WTC11 (cell line): ENCODE measurements around the gene GGN. TPM values are rescaled to one million over a fixed set of nuclear protein-coding genes. Genes with fewer than 3 reads are reported as not detected.

Experiments used
- ATAC-seq: fragments of 200-7000 bp; cut with Tn5 transposase; 2 replicates; pipeline ENCODE4 v1.10.0; 2021; ENCODE audit warnings: mild to moderate bottlenecking, moderate library complexity
- CTCF ChIA-PET: fragments of 300-600 bp; sonication (Branson Sonifier 250); formaldehyde crosslinking; loops from one replicate; lab custom pipeline; 2021; ENCODE audit warnings: antibody characterized with exemption; lab: Charles Lee
- POLR2A ChIA-PET: fragments of 350-600 bp; sonication (Branson Sonifier 250); formaldehyde crosslinking; loops from one replicate; lab custom pipeline; 2021; ENCODE audit warnings: antibody characterized with exemption; lab: Charles Lee
- DNase-seq: peaks from one replicate; pipeline ENCODE4 v3.0.0; 2021; ENCODE audit warnings: low spot score
- H3K27ac Mint-ChIP-seq: 2 replicates; pipeline ENCODE4 v1.8.0; 2021; ENCODE audit warnings: mixed read lengths
- H3K27me3 Mint-ChIP-seq: 2 replicates; pipeline ENCODE4 v1.8.0; 2021; ENCODE audit warnings: low read depth, mild to moderate bottlenecking, moderate library complexity, mixed read lengths
- H3K36me3 Mint-ChIP-seq: 2 replicates; pipeline ENCODE4 v1.8.0; 2021; ENCODE audit warnings: mixed read lengths
- H3K4me1 Mint-ChIP-seq: 2 replicates; pipeline ENCODE4 v1.8.0; 2022; ENCODE audit warnings: mixed read lengths
- H3K4me3 Mint-ChIP-seq: 2 replicates; pipeline ENCODE4 v1.8.0; 2021; ENCODE audit warnings: mild to moderate bottlenecking, moderate library complexity, mixed read lengths
- H3K9me3 Mint-ChIP-seq: 2 replicates; pipeline ENCODE4 v1.8.0; 2021; ENCODE audit warnings: mixed read lengths
- ATF1 ChIP-seq: sonication (generic); formaldehyde crosslinking; IDR thresholded peaks from 2 replicates; pipeline ENCODE4 v1.8.1; 2023; ENCODE audit warnings: mild to moderate bottlenecking, moderate library complexity, missing genetic modification reagents
- CTCF ChIP-seq: fragments of 200-600 bp; IDR thresholded peaks from 2 replicates; pipeline ENCODE4 v1.8.0; 2022; ENCODE audit warnings: antibody characterized with exemption
- ELF4 ChIP-seq: sonication (generic); formaldehyde crosslinking; IDR thresholded peaks from 2 replicates; pipeline ENCODE4 v1.8.1; 2022; ENCODE audit warnings: low read depth, mild to moderate bottlenecking, moderate library complexity, missing genetic modification reagents
- ESRRA ChIP-seq: sonication (generic); formaldehyde crosslinking; IDR thresholded peaks from 2 replicates; pipeline ENCODE4 v1.8.1; 2022; ENCODE audit warnings: mild to moderate bottlenecking, missing genetic modification reagents, borderline replicate concordance
- FOXK1 ChIP-seq: sonication (generic); formaldehyde crosslinking; IDR thresholded peaks from 2 replicates; pipeline ENCODE4 v1.8.0; 2022; ENCODE audit warnings: mild to moderate bottlenecking, moderate library complexity, missing genetic modification reagents
- JAZF1 ChIP-seq: fragments of 250-450 bp; sonication (Bioruptor Pico); IDR thresholded peaks from 2 replicates; pipeline ENCODE4 v1.9.0; 2021; ENCODE audit warnings: moderate library complexity, mild to moderate bottlenecking, inconsistent platforms
- NFE2L1 ChIP-seq: sonication (generic); formaldehyde crosslinking; IDR thresholded peaks from 2 replicates; pipeline ENCODE4 v1.8.1; 2023; ENCODE audit warnings: missing genetic modification reagents
- NR1H2 ChIP-seq: sonication (generic); formaldehyde crosslinking; IDR thresholded peaks from 2 replicates; pipeline ENCODE4 v1.9.0; 2021; ENCODE audit warnings: mild to moderate bottlenecking, moderate library complexity, missing genetic modification reagents
- NR2C2 ChIP-seq: sonication (generic); formaldehyde crosslinking; IDR thresholded peaks from 2 replicates; pipeline ENCODE4 v1.8.0; 2022; ENCODE audit warnings: mild to moderate bottlenecking, missing genetic modification reagents
- OVOL2 ChIP-seq: fragments of 250-450 bp; sonication (Bioruptor Pico); IDR thresholded peaks from 2 replicates; pipeline ENCODE4 v1.9.0; 2021; ENCODE audit warnings: mild to moderate bottlenecking, borderline replicate concordance
- RORB ChIP-seq: fragments of 250-450 bp; sonication (Bioruptor Pico); IDR thresholded peaks from 2 replicates; pipeline ENCODE4 v1.9.0; 2021; ENCODE audit warnings: mild to moderate bottlenecking
- ZNF121 ChIP-seq: sonication (generic); formaldehyde crosslinking; IDR thresholded peaks from 2 replicates; pipeline ENCODE4 v1.8.0; 2023; ENCODE audit warnings: missing genetic modification reagents
- ZNF232 ChIP-seq: sonication (generic); formaldehyde crosslinking; IDR thresholded peaks from 2 replicates; pipeline ENCODE4 v1.8.0; 2022; ENCODE audit warnings: mild to moderate bottlenecking, missing genetic modification reagents
- ZNF281 ChIP-seq: sonication (generic); formaldehyde crosslinking; IDR thresholded peaks from 2 replicates; pipeline ENCODE4 v1.8.0; 2023; ENCODE audit warnings: mild to moderate bottlenecking, missing genetic modification reagents
- total RNA-seq: library from RNA; stranded (reverse); gene quantifications from 3 replicates; pipeline ENCODE4 v1.2.3, GENCODE V29; 2021
- TF ChIP-seq, protein P1 (sequence below): sonication (generic); formaldehyde crosslinking; IDR thresholded peaks from 2 replicates; pipeline ENCODE4 v1.8.1; 2023; ENCODE audit warnings: mild to moderate bottlenecking, missing genetic modification reagents, borderline replicate concordance
- TF ChIP-seq, protein P2 (sequence below): sonication (generic); formaldehyde crosslinking; IDR thresholded peaks from 2 replicates; pipeline ENCODE4 v1.8.0; 2022; ENCODE audit warnings: mild to moderate bottlenecking, missing genetic modification reagents
- TF ChIP-seq, protein P3 (sequence below): sonication (generic); formaldehyde crosslinking; IDR thresholded peaks from 2 replicates; pipeline ENCODE4 v1.8.0; 2022; ENCODE audit warnings: mild to moderate bottlenecking, missing genetic modification reagents
- TF ChIP-seq, protein P4 (sequence below): sonication (generic); formaldehyde crosslinking; IDR thresholded peaks from 2 replicates; pipeline ENCODE4 v1.8.1; 2022; ENCODE audit warnings: mild to moderate bottlenecking, missing genetic modification reagents, moderate library complexity, borderline replicate concordance

The GGN gene
- total RNA-seq, 1 experiment from 2014 or later, result 2.4 TPM

DNA sequence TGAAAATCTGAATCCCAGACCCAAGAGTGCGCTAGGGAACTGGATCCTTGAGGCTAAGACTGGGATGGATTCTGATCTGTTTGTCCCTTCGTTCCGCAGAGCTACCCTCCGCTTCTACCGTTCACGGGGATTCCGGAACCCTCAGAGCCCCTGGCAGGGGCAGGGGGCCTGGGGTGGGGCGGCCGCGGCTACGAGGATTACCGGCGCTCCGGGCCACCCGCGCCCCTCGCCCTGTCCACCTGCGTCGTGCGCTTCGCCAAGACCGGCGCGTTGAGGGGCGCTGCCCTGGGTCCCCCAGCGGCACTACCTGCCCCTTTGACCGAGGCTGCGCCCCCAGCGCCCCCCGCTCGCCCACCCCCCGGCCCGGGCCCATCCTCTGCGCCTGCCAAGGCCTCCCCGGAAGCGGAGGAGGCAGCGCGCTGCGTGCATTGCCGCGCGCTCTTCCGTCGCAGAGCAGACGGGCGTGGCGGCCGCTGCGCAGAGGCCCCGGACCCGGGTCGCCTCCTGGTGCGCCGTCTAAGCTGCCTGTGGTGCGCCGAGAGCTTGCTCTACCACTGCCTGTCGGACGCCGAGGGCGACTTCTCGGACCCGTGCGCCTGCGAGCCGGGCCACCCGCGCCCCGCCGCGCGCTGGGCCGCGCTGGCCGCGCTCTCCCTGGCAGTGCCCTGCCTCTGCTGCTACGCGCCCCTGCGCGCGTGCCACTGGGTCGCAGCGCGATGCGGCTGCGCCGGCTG lies 7.7 kb upstream of the GGN start:
- no peak overlapping the region for H3K27ac Mint-ChIP-seq
- CTCF ChIA-PET, result interaction anchor here (0.9 to 1.8 kb wide), 3 partner anchors 11 to 241 kb away, joined by 5 read pairs; partner anchors contain the start of gene PSMD8
- H3K4me1 Mint-ChIP-seq, result peaks cover 25% of the 10 kb centered on the region
- H3K27me3 Mint-ChIP-seq, result peaks cover 55% of the 10 kb centered on the region
- no peaks in the 10 kb centered on the region for H3K9me3 Mint-ChIP-seq
- H3K36me3 Mint-ChIP-seq, result peaks cover 30% of the 10 kb centered on the region
- TF ChIP-seq ATF1 (CRISPR knock-in tag), result no peak
- TF ChIP-seq JAZF1 (CRISPR knock-in tag), result no peak
- TF ChIP-seq, protein P1, sequence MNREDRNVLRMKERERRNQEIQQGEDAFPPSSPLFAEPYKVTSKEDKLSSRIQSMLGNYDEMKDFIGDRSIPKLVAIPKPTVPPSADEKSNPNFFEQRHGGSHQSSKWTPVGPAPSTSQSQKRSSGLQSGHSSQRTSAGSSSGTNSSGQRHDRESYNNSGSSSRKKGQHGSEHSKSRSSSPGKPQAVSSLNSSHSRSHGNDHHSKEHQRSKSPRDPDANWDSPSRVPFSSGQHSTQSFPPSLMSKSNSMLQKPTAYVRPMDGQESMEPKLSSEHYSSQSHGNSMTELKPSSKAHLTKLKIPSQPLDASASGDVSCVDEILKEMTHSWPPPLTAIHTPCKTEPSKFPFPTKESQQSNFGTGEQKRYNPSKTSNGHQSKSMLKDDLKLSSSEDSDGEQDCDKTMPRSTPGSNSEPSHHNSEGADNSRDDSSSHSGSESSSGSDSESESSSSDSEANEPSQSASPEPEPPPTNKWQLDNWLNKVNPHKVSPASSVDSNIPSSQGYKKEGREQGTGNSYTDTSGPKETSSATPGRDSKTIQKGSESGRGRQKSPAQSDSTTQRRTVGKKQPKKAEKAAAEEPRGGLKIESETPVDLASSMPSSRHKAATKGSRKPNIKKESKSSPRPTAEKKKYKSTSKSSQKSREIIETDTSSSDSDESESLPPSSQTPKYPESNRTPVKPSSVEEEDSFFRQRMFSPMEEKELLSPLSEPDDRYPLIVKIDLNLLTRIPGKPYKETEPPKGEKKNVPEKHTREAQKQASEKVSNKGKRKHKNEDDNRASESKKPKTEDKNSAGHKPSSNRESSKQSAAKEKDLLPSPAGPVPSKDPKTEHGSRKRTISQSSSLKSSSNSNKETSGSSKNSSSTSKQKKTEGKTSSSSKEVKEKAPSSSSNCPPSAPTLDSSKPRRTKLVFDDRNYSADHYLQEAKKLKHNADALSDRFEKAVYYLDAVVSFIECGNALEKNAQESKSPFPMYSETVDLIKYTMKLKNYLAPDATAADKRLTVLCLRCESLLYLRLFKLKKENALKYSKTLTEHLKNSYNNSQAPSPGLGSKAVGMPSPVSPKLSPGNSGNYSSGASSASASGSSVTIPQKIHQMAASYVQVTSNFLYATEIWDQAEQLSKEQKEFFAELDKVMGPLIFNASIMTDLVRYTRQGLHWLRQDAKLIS, result no peak
- TF ChIP-seq ZNF281, result no peak
- TF ChIP-seq CTCF, result no peak
- TF ChIP-seq ZNF232 (CRISPR knock-in tag), result no peak
- no peak for TF ChIP-seq OVOL2 (CRISPR knock-in tag)
- no peak for TF ChIP-seq NR2C2 (CRISPR knock-in tag)
- no peak for TF ChIP-seq NR1H2 (CRISPR knock-in tag)
- TF ChIP-seq, protein P2, sequence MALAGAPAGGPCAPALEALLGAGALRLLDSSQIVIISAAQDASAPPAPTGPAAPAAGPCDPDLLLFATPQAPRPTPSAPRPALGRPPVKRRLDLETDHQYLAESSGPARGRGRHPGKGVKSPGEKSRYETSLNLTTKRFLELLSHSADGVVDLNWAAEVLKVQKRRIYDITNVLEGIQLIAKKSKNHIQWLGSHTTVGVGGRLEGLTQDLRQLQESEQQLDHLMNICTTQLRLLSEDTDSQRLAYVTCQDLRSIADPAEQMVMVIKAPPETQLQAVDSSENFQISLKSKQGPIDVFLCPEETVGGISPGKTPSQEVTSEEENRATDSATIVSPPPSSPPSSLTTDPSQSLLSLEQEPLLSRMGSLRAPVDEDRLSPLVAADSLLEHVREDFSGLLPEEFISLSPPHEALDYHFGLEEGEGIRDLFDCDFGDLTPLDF (CRISPR knock-in tag), result no peak
- TF ChIP-seq ELF4 (CRISPR knock-in tag), result no peak
- TF ChIP-seq FOXK1 (CRISPR knock-in tag), result no peak
- TF ChIP-seq, protein P3, sequence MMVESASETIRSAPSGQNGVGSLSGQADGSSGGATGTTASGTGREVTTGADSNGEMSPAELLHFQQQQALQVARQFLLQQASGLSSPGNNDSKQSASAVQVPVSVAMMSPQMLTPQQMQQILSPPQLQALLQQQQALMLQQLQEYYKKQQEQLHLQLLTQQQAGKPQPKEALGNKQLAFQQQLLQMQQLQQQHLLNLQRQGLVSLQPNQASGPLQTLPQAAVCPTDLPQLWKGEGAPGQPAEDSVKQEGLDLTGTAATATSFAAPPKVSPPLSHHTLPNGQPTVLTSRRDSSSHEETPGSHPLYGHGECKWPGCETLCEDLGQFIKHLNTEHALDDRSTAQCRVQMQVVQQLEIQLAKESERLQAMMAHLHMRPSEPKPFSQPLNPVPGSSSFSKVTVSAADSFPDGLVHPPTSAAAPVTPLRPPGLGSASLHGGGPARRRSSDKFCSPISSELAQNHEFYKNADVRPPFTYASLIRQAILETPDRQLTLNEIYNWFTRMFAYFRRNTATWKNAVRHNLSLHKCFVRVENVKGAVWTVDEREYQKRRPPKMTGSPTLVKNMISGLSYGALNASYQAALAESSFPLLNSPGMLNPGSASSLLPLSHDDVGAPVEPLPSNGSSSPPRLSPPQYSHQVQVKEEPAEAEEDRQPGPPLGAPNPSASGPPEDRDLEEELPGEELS, result no peak
- no peak for TF ChIP-seq NFE2L1
- TF ChIP-seq, protein P4, sequence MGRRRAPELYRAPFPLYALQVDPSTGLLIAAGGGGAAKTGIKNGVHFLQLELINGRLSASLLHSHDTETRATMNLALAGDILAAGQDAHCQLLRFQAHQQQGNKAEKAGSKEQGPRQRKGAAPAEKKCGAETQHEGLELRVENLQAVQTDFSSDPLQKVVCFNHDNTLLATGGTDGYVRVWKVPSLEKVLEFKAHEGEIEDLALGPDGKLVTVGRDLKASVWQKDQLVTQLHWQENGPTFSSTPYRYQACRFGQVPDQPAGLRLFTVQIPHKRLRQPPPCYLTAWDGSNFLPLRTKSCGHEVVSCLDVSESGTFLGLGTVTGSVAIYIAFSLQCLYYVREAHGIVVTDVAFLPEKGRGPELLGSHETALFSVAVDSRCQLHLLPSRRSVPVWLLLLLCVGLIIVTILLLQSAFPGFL (CRISPR knock-in tag), result no peak
- TF ChIP-seq ZNF121 (CRISPR knock-in tag), result no peak
- TF ChIP-seq RORB (CRISPR knock-in tag), result no peak
- no peak for TF ChIP-seq ESRRA (CRISPR knock-in tag)
- H3K4me3 Mint-ChIP-seq, result peak overlapping the region; percentile 66
- POLR2A ChIA-PET, result no interaction called here
- DNase-seq (no peak), ATAC-seq (no peak)
